Fibroblast of mammary gland (primary cell): ENCODE data around the gene MAGI1.

Experiments used
- DNase-seq: peaks from one replicate; pipeline ENCODE4 v3.0.0-alpha.2; 2010; ENCODE audit warnings: low read depth
- H3K4me3 ChIP-seq: 2 replicates; pipeline ENCODE4 v1.5.1; 2011; ENCODE audit warnings: low read depth, mild to moderate bottlenecking, low read length, moderate library complexity; ENCODE audit not compliant: control insufficient read depth
- CTCF ChIP-seq: conservative IDR thresholded peaks from 2 replicates; pipeline ENCODE4 v1.5.1; 2011; ENCODE audit warnings: low read depth, low read length, inconsistent platforms; ENCODE audit not compliant: control insufficient read depth, insufficient read depth

The MAGI1 gene

GRCh38 chr3:65560133-65560532 lies 478.6 kb downstream of the MAGI1 start:
- DNase-seq = no peak
- no peak overlapping the region for H3K4me3 ChIP-seq
- TF ChIP-seq CTCF = no peak

GRCh38 chr3:65559643-65560042 lies 479.1 kb downstream of the MAGI1 start:
- no peak for TF ChIP-seq CTCF
- no peak overlapping the region for H3K4me3 ChIP-seq
- no peak for DNase-seq

GRCh38 chr3:65558826-65559225 lies 479.9 kb downstream of the MAGI1 start:
- TF ChIP-seq CTCF = no peak
- no peak for DNase-seq

GRCh38 chr3:65557899-65558564 lies 480.7 kb downstream of the MAGI1 start:
- TF ChIP-seq CTCF = no peak
- DNase-seq = no peak
- H3K4me3 ChIP-seq = no peak overlapping the region

More at GRCh38 chr3:65558826-65559225, 479.9 kb downstream of the MAGI1 start:
- no peak overlapping the region for H3K4me3 ChIP-seq

- no peak overlapping the region for H3K4me3 ChIP-seq
- no peak for TF ChIP-seq CTCF
- DNase-seq = no peak
Measured at GRCh38 chr3:65556934-65557577, 481.7 kb downstream of the MAGI1 start.

- H3K4me3 ChIP-seq = no peak overlapping the region
- no peak for DNase-seq
- no peak for TF ChIP-seq CTCF
Measured at GRCh38 chr3:65552434-65552833, 486.3 kb downstream of the MAGI1 start.

GRCh38 chr3:65551945-65552344 lies 486.8 kb downstream of the MAGI1 start:
- DNase-seq = no peak
- H3K4me3 ChIP-seq = no peak overlapping the region
- no peak for TF ChIP-seq CTCF
